Right lobe of liver (tissue), 4 donors: ENCODE measurements around the gene CREB5.

Experiments used
- CTCF ChIP-seq, 4 donors: fragments of 200-600 bp in 3 of 4; fragments of 450-650 bp in 1 of 4; IDR thresholded peaks; one replicate each; pipeline versions ENCODE4 v1.5.1 to v1.8.0; 2016 to 2022; ENCODE audit warnings: antibody characterized with exemption in 4 of 4, mild to moderate bottlenecking in 2 of 4
- POLR2A ChIP-seq: fragments of 450-650 bp; IDR thresholded peaks from one replicate; pipeline ENCODE4 v1.6.1; 2017; ENCODE audit warnings: antibody characterized with exemption, mild to moderate bottlenecking
- donor health status: DM: no; HTN: no; CAD: no.
- donor health status: DM: no; HTN: no; CAD: no.
- donor health status: DM: no; HTN: yes; CAD: no.

DNA sequence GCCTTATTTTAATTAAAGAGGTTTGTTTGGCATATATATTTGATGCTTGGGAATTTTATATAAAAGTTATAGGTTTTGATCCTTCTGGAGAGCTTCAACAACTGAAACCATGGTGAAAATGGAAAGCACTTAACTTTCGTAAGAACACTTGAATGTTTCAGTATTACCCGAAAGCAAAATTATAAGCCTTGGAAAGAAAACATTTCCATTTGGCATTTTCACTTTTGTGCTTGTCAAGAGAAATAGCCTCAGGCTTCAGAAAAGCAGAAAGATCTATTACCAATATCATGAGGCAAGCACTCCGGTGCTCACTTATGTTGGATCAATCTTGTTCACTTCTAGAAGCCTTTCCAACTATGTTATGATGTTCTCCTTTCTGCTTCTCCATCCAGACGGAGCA is 289.9 kb downstream of the CREB5 start:
- no peak for TF ChIP-seq CTCF (IDR thresholded peaks at IDR 0.05)
- TF ChIP-seq POLR2A = no peak
